HEK293 (cell line): ENCODE results near the gene DCST2.

Experiments used
- CTCF ChIA-PET: fragments of 350-600 bp; formaldehyde crosslinking; extraction: SDS; loops from one replicate; lab custom pipeline; 2021; ENCODE audit warnings: antibody characterized with exemption; lab: Yijun Ruan, JAX
- POLR2A ChIA-PET: fragments of 300-600 bp; formaldehyde crosslinking; extraction: SDS; loops from one replicate; lab custom pipeline; 2020; ENCODE audit warnings: antibody characterized with exemption, inconsistent platforms; lab: Yijun Ruan, JAX
- H3K27ac ChIP-seq: fragments of 200-500 bp; sonication (Bioruptor generic); 2 replicates; pipeline ENCODE4 v1.5.1; 2014; ENCODE audit warnings: low read depth, low read length, control low read depth, inconsistent platforms; ENCODE audit errors: extremely low read depth
- H3K36me3 ChIP-seq, 2 experiments: fragments of 200-500 bp in 1 of 2; sonication (Bioruptor generic) in 1 of 2; 1 replicate in 1 of 2; 2 replicates in 1 of 2; pipeline ENCODE4 v1.5.1; 2014 to 2017; ENCODE audit warnings: inconsistent platforms in 2 of 2, low read length in 2 of 2; ENCODE audit not compliant: control insufficient read depth in 2 of 2, insufficient read depth in 1 of 2
- H3K4me1 ChIP-seq: fragments of 200-500 bp; sonication (Bioruptor generic); 2 replicates; pipeline ENCODE4 v1.5.1; 2014; ENCODE audit warnings: mild to moderate bottlenecking, low read length, inconsistent platforms; ENCODE audit not compliant: control insufficient read depth, insufficient read depth
- H3K4me3 ChIP-seq: 2 replicates; pipeline ENCODE4 v1.5.1; 2011; ENCODE audit warnings: low read depth, mild to moderate bottlenecking, control low read depth, low read length, moderate library complexity
- H3K9me3 ChIP-seq: fragments of 200-500 bp; sonication (Bioruptor generic); 2 replicates; pipeline ENCODE4 v1.5.1; 2014; ENCODE audit warnings: low read depth, low read length, inconsistent platforms; ENCODE audit not compliant: control insufficient read depth, insufficient read depth
- BCL11B ChIP-seq: fragments of 450-650 bp; formaldehyde crosslinking; IDR thresholded peaks from 2 replicates; pipeline ENCODE4 v1.5.1; 2016; ENCODE audit warnings: low read depth, missing biosample characterization, missing genetic modification characterization
- KLF9 ChIP-seq: fragments of 450-650 bp; formaldehyde crosslinking; IDR thresholded peaks from 2 replicates; pipeline ENCODE4 v1.5.1; 2016; ENCODE audit warnings: missing biosample characterization, missing genetic modification characterization, low read depth
- PBX3 ChIP-seq: sonication (generic); formaldehyde crosslinking; IDR thresholded peaks from 2 replicates; pipeline ENCODE4 v1.8.1; 2022; ENCODE audit warnings: mild to moderate bottlenecking, moderate library complexity, missing genetic modification reagents
- PRDM1 ChIP-seq: fragments of 450-650 bp; formaldehyde crosslinking; IDR thresholded peaks from 2 replicates; pipeline ENCODE4; 2016; ENCODE audit warnings: missing biosample characterization, missing genetic modification characterization
- TRIM28 ChIP-seq: IDR thresholded peaks from 2 replicates; pipeline ENCODE4 v1.6.1; 2011; ENCODE audit warnings: low read length, control low read depth, borderline replicate concordance
- ZBTB21 ChIP-seq: fragments of 450-650 bp; formaldehyde crosslinking; IDR thresholded peaks from 2 replicates; pipeline ENCODE4 v1.5.1; 2017; ENCODE audit warnings: missing biosample characterization, missing genetic modification characterization
- ZNF132 ChIP-seq: fragments of 450-650 bp; formaldehyde crosslinking; IDR thresholded peaks from 2 replicates; pipeline ENCODE4 v1.5.1; 2017; ENCODE audit warnings: missing biosample characterization, missing genetic modification characterization, borderline replicate concordance
- ZNF169 ChIP-seq: fragments of 450-650 bp; formaldehyde crosslinking; IDR thresholded peaks from 2 replicates; pipeline ENCODE4 v1.5.1; 2016; ENCODE audit warnings: missing biosample characterization, missing genetic modification characterization
- ZNF302 ChIP-seq: fragments of 450-650 bp; formaldehyde crosslinking; IDR thresholded peaks from 2 replicates; pipeline ENCODE4 v1.5.1; 2016; ENCODE audit warnings: missing biosample characterization, missing genetic modification characterization, low read depth
- ZNF350 ChIP-seq: fragments of 450-650 bp; formaldehyde crosslinking; IDR thresholded peaks from 2 replicates; pipeline ENCODE4 v1.5.0; 2017; ENCODE audit warnings: missing biosample characterization, mild to moderate bottlenecking, missing genetic modification characterization
- ZNF449 ChIP-seq: fragments of 450-650 bp; formaldehyde crosslinking; IDR thresholded peaks from 2 replicates; pipeline ENCODE4 v1.5.1; 2017; ENCODE audit warnings: missing biosample characterization, mild to moderate bottlenecking, missing genetic modification characterization, moderate library complexity
- ZNF473 ChIP-seq: fragments of 450-650 bp; formaldehyde crosslinking; IDR thresholded peaks from 2 replicates; pipeline ENCODE4 v1.5.1; 2017; ENCODE audit warnings: missing biosample characterization, missing genetic modification characterization
- ZNF514 ChIP-seq: fragments of 450-650 bp; formaldehyde crosslinking; IDR thresholded peaks from 2 replicates; pipeline ENCODE4 v1.5.1; 2016; ENCODE audit warnings: missing biosample characterization, missing genetic modification characterization
- ZNF548 ChIP-seq: fragments of 450-650 bp; formaldehyde crosslinking; IDR thresholded peaks from 2 replicates; pipeline ENCODE4 v1.5.1; 2016; ENCODE audit warnings: missing biosample characterization, missing genetic modification characterization
- ZNF555 ChIP-seq: fragments of 450-650 bp; formaldehyde crosslinking; conservative IDR thresholded peaks from 2 replicates; pipeline ENCODE4 v1.5.1; 2017; ENCODE audit warnings: missing biosample characterization, mild to moderate bottlenecking, missing genetic modification characterization, inconsistent platforms
- ZNF571 ChIP-seq: fragments of 450-650 bp; formaldehyde crosslinking; IDR thresholded peaks from 2 replicates; pipeline ENCODE4 v1.5.0; 2017; ENCODE audit warnings: missing biosample characterization, missing genetic modification characterization
- ZNF610 ChIP-seq: fragments of 450-650 bp; formaldehyde crosslinking; IDR thresholded peaks from 2 replicates; pipeline ENCODE4 v1.5.1; 2016; ENCODE audit warnings: missing biosample characterization, missing genetic modification characterization, borderline replicate concordance
- ZNF677 ChIP-seq: fragments of 450-650 bp; IDR thresholded peaks from 2 replicates; pipeline ENCODE4 v1.5.0; 2018; ENCODE audit warnings: missing biosample characterization, mild to moderate bottlenecking, missing genetic modification characterization, moderate library complexity
- ZNF701 ChIP-seq: fragments of 450-650 bp; formaldehyde crosslinking; IDR thresholded peaks from 2 replicates; pipeline ENCODE4 v1.5.1; 2016; ENCODE audit warnings: missing biosample characterization, missing genetic modification characterization
- ZNF791 ChIP-seq: fragments of 450-650 bp; formaldehyde crosslinking; IDR thresholded peaks from 2 replicates; pipeline ENCODE4 v1.5.1; 2016; ENCODE audit warnings: missing biosample characterization, missing genetic modification characterization
- TF ChIP-seq, protein P1 (sequence below): fragments of 450-650 bp; formaldehyde crosslinking; conservative IDR thresholded peaks from 2 replicates; pipeline ENCODE4 v1.5.1; 2016; ENCODE audit warnings: low read depth, missing biosample characterization, missing genetic modification characterization

Gene DCST2

GRCh38 chr1:155052439-155053395 is 19.1 kb upstream of the DCST2 start (continued):
- no peak for TF ChIP-seq PBX3 (CRISPR knock-in tag)
- TF ChIP-seq, protein P1, sequence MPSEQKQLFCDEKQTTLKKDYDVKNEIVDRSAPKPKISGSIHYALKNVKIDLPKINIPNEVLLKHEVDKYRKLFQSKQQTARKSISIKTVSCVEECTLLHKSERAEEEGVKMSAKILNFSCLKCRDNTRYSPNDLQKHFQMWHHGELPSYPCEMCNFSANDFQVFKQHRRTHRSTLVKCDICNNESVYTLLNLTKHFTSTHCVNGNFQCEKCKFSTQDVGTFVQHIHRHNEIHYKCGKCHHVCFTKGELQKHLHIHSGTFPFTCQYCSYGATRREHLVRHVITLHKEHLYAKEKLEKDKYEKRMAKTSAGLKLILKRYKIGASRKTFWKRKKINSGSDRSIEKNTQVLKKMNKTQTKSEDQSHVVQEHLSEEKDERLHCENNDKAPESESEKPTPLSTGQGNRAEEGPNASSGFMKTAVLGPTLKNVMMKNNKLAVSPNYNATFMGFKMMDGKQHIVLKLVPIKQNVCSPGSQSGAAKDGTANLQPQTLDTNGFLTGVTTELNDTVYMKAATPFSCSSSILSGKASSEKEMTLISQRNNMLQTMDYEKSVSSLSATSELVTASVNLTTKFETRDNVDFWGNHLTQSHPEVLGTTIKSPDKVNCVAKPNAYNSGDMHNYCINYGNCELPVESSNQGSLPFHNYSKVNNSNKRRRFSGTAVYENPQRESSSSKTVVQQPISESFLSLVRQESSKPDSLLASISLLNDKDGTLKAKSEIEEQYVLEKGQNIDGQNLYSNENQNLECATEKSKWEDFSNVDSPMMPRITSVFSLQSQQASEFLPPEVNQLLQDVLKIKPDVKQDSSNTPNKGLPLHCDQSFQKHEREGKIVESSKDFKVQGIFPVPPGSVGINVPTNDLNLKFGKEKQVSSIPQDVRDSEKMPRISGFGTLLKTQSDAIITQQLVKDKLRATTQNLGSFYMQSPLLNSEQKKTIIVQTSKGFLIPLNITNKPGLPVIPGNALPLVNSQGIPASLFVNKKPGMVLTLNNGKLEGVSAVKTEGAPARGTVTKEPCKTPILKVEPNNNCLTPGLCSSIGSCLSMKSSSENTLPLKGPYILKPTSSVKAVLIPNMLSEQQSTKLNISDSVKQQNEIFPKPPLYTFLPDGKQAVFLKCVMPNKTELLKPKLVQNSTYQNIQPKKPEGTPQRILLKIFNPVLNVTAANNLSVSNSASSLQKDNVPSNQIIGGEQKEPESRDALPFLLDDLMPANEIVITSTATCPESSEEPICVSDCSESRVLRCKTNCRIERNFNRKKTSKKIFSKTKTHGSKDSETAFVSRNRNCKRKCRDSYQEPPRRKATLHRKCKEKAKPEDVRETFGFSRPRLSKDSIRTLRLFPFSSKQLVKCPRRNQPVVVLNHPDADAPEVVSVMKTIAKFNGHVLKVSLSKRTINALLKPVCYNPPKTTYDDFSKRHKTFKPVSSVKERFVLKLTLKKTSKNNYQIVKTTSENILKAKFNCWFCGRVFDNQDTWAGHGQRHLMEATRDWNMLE (tag by site-specific recombination): no peak

DNA sequence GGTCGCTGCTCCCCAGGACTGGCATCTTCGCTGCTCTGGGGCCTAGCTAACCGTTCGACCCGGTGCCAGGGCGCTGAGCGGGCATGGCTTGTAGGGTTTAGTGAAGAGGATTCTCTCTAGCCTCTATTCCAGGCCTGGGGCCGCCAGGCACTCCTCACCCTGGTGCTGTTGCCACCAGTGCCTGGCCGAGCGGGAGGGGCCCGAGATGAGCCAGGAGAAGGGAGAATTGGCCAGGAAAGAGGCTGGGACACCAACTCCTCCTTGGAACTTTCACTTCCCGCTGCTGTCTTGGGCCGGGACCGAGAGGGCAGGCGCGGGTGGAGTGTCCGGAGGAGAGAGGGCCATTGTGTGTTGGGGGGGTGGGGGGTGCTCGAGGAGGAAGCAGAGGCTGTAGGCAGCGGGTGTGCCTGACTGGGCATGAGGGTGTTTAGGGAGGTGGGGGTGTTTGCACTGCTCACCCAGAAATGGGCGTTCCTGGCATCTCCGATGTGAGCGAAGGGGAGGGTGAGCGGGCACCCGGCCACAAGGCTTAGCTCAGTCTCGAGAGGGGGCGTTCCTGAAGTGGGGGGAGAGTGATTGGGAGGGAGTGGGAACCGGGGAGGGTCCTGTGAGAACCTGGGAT is 18.3 kb upstream of the DCST2 start:
- H3K27ac ChIP-seq: peak overlapping the region; percentile 57; the same call in 1 of the 2 replicates
- POLR2A ChIA-PET: interaction anchor here (0.8 to 1.6 kb wide), 6 partner anchors 9 to 96 kb away, joined by 3 to 10 read pairs (median 4); partner anchors contain the start of gene PBXIP1
- no peak for TF ChIP-seq ZNF449 (tag by site-specific recombination)
- no peak for TF ChIP-seq ZNF350 (tag by site-specific recombination)
- TF ChIP-seq, protein P1 (tag by site-specific recombination): no peak
- TF ChIP-seq TRIM28: no peak
- TF ChIP-seq KLF9: peak; percentile 80
- no peak for TF ChIP-seq ZNF548
- no peak for TF ChIP-seq BCL11B (tag by site-specific recombination)
- no peak for TF ChIP-seq ZNF701 (tag by site-specific recombination)
- TF ChIP-seq ZNF571 (tag by site-specific recombination): no peak
- TF ChIP-seq ZNF169 (tag by site-specific recombination): no peak
- TF ChIP-seq ZNF677 (tag by site-specific recombination): no peak
- TF ChIP-seq ZNF132 (tag by site-specific recombination): no peak
- peak; percentile 63; the same call in 1 of the 2 replicates for TF ChIP-seq PRDM1 (tag by site-specific recombination)
- no peak for TF ChIP-seq ZBTB21
- no peak for TF ChIP-seq ZNF473 (tag by site-specific recombination)
- TF ChIP-seq ZNF791 (tag by site-specific recombination): no peak
- no peak for TF ChIP-seq ZNF302 (tag by site-specific recombination)
- no peak for TF ChIP-seq ZNF555 (tag by site-specific recombination)
- TF ChIP-seq ZNF610 (tag by site-specific recombination): no peak
- TF ChIP-seq ZNF514 (tag by site-specific recombination): no peak

More for the DNA sequence above, 18.3 kb upstream of the DCST2 start:
- Histone ChIP-seq H3K36me3 (peaks cover 0 to 31% of the 10 kb centered on the region in 2 experiments; a peak in 1 of 3 replicates), H3K9me3 (no peaks in the 10 kb centered on the region), H3K4me3 (peak overlapping the region; percentile 66), H3K4me1 (peaks cover 9% of the 10 kb centered on the region)
- CTCF ChIA-PET: interaction anchor here (0.7 to 3.6 kb wide), 9 partner anchors 9 to 116 kb away, joined by 3 to 32 read pairs (median 4); no protein-coding TSS in a partner anchor
